NT2/D1 (cell line): ENCODE data around the gene RBSN.

Source experiments
- DNase-seq: peaks from one replicate; pipeline ENCODE4 v3.0.0-alpha.2; 2011; ENCODE audit warnings: low read depth, low spot score
- H3K27me3 ChIP-seq: 2 replicates; pipeline ENCODE4 v1.6.0; 2011; ENCODE audit warnings: mild to moderate bottlenecking; ENCODE audit not compliant: insufficient read length, insufficient read depth
- H3K36me3 ChIP-seq: 2 replicates; pipeline ENCODE4 v1.6.1; 2011; ENCODE audit warnings: mild to moderate bottlenecking, low read length, mixed read lengths; ENCODE audit not compliant: insufficient read depth, insufficient read length
- H3K4me1 ChIP-seq: 2 replicates; pipeline ENCODE4 v1.5.1; 2011; ENCODE audit not compliant: insufficient read depth, insufficient read length
- H3K4me3 ChIP-seq: 2 replicates; pipeline ENCODE4 v1.5.1; 2011; ENCODE audit warnings: low read depth; ENCODE audit not compliant: insufficient read length
- H3K9ac ChIP-seq: 2 replicates; pipeline ENCODE4 v1.6.0; 2011; ENCODE audit warnings: low read depth; ENCODE audit not compliant: insufficient read length
- H3K9me3 ChIP-seq: 2 replicates; pipeline ENCODE4 v1.5.1; 2011; ENCODE audit warnings: mild to moderate bottlenecking, low read length; ENCODE audit not compliant: insufficient read depth
- SUZ12 ChIP-seq: IDR thresholded peaks from 2 replicates; pipeline ENCODE4 v1.6.1; 2011; ENCODE audit not compliant: insufficient read length, insufficient read depth; ENCODE audit errors: extremely low read depth
- YY1 ChIP-seq: IDR thresholded peaks from 2 replicates; pipeline ENCODE4 v1.6.1; 2011; ENCODE audit not compliant: insufficient read length, insufficient read depth
- ZNF274 ChIP-seq: IDR thresholded peaks from 2 replicates; pipeline ENCODE4 v1.6.1; 2011; ENCODE audit warnings: mild to moderate bottlenecking, low read depth, low read length

The RBSN gene

GRCh38 chr3:15055019-15055557 is 43.9 kb downstream of the RBSN start:
- Histone ChIP-seq H3K36me3 (peaks cover 77% of the 10 kb centered on the region), H3K4me1 (peaks cover 10% of the 10 kb centered on the region), H3K4me3 (no peak overlapping the region), H3K9ac (no peak overlapping the region), H3K27me3 (no peaks in the 10 kb centered on the region), H3K9me3 (no peaks in the 10 kb centered on the region)
- TF ChIP-seq YY1 (no peak), SUZ12 (no peak), ZNF274 (no peak)
- no peak for DNase-seq

GRCh38 chr3:15053541-15053940 is 45.4 kb downstream of the RBSN start:
- Histone ChIP-seq H3K27me3 (no peaks in the 10 kb centered on the region), H3K36me3 (peaks cover 77% of the 10 kb centered on the region), H3K9ac (no peak overlapping the region), H3K4me1 (peaks cover 10% of the 10 kb centered on the region), H3K9me3 (no peaks in the 10 kb centered on the region), H3K4me3 (no peak overlapping the region)
- TF ChIP-seq YY1 (no peak), SUZ12 (no peak), ZNF274 (no peak)
- DNase-seq = no peak

- Histone ChIP-seq H3K4me3 (no peak overlapping the region), H3K27me3 (no peaks in the 10 kb centered on the region), H3K9ac (no peak overlapping the region), H3K9me3 (no peaks in the 10 kb centered on the region), H3K4me1 (peaks cover 10% of the 10 kb centered on the region), H3K36me3 (peaks cover 78% of the 10 kb centered on the region)
- TF ChIP-seq ZNF274 (no peak), YY1 (no peak), SUZ12 (no peak)
- no peak for DNase-seq
These were observed 46.4 kb downstream of the RBSN start for GRCh38 chr3:15052335-15053242.

GRCh38 chr3:15051531-15051930 is 47.4 kb downstream of the RBSN start:
- Histone ChIP-seq H3K36me3 (peaks cover 78% of the 10 kb centered on the region), H3K27me3 (no peaks in the 10 kb centered on the region), H3K9me3 (no peaks in the 10 kb centered on the region), H3K9ac (no peak overlapping the region), H3K4me3 (no peak overlapping the region), H3K4me1 (peaks cover 7% of the 10 kb centered on the region)
- peak; percentile 51 for DNase-seq
- TF ChIP-seq ZNF274 (no peak), SUZ12 (no peak), YY1 (no peak)

GRCh38 chr3:15050405-15051092 is 48.4 kb downstream of the RBSN start:
- no peak for DNase-seq
- H3K36me3 ChIP-seq = peaks cover 82% of the 10 kb centered on the region
- H3K27me3 ChIP-seq = no peaks in the 10 kb centered on the region

GRCh38 chr3:15049584-15049983 is 49.4 kb downstream of the RBSN start:
- Histone ChIP-seq H3K36me3 (peaks cover 87% of the 10 kb centered on the region), H3K4me1 (peaks cover 7% of the 10 kb centered on the region), H3K9ac (no peak overlapping the region), H3K4me3 (no peak overlapping the region), H3K27me3 (no peaks in the 10 kb centered on the region), H3K9me3 (no peaks in the 10 kb centered on the region)
- TF ChIP-seq SUZ12 (no peak), YY1 (no peak), ZNF274 (no peak)
- DNase-seq = no peak

More at GRCh38 chr3:15050405-15051092, 48.4 kb downstream of the RBSN start:
- Histone ChIP-seq H3K9me3 (no peaks in the 10 kb centered on the region), H3K4me3 (no peak overlapping the region), H3K4me1 (peaks cover 7% of the 10 kb centered on the region), H3K9ac (no peak overlapping the region)
- TF ChIP-seq ZNF274 = no peak
- TF ChIP-seq SUZ12 = no peak
- TF ChIP-seq YY1 = no peak

GRCh38 chr3:15045667-15046066 is 53.3 kb downstream of the RBSN start:
- H3K4me1 ChIP-seq = no peaks in the 10 kb centered on the region
- no peak overlapping the region for H3K9ac ChIP-seq
- peaks cover 98% of the 10 kb centered on the region for H3K36me3 ChIP-seq
- H3K4me3 ChIP-seq = no peak overlapping the region
- no peaks in the 10 kb centered on the region for H3K9me3 ChIP-seq
- no peak for DNase-seq
- no peak for TF ChIP-seq ZNF274
- no peak for TF ChIP-seq SUZ12
- TF ChIP-seq YY1 = no peak
- no peaks in the 10 kb centered on the region for H3K27me3 ChIP-seq
